H1 (cell line): ENCODE results near the gene C16orf90. TPM values are rescaled to one million over a fixed set of nuclear protein-coding genes. Genes with fewer than 3 reads are reported as not detected.

Experiments
- BCL11A ChIP-seq, 2 experiments: IDR thresholded peaks; one replicate each; pipeline ENCODE4 v1.6.1; 2011; ENCODE audit warnings: low read depth in 2 of 2, low read length in 2 of 2, mild to moderate bottlenecking in 2 of 2
- TCF12 ChIP-seq: IDR thresholded peaks from 2 replicates; pipeline ENCODE4 v1.6.1; 2011; ENCODE audit warnings: low read depth, mild to moderate bottlenecking, low read length
- polyA plus RNA-seq, 7 experiments: library from polyadenylated mRNA; depleted of rRNA in 3 of 7; stranded (reverse) in 5 of 7; unstranded in 2 of 7; fragments of >200 nt in 5 of 7; fragments of 200-250 nt in 2 of 7; gene quantifications; 1 replicate in 5 of 7; 2 replicates in 1 of 7; 4 replicates in 1 of 7; pipeline versions ENCODE4 v1.2.1 to v1.2.3, GENCODE V29; 2011 to 2013; ENCODE audit warnings: missing spikeins in 2 of 7, mixed read lengths in 2 of 7
- total RNA-seq: library from RNA; stranded (reverse); fragmentation: NEBNext Ultra II Directional; extraction: Animal tissue kit (Norgen Biotek cat#: 25700); gene quantifications from 2 replicates; pipeline ENCODE4 v1.2.1, GENCODE V29; 2021

Gene C16orf90
- total and polyA plus RNA-seq, 2 of the 8 experiments (the other 6 are each of a cell fraction or from before 2014, with no cell fraction given) = not detected

- TF ChIP-seq BCL11A (IDR thresholded peaks at IDR 0.05; ENCODE audit: low read depth in 2 of 2, low read length in 2 of 2) (no peak), TCF12 (no peak)
Observed at GRCh38 chr16:3495176-3495575, at the start of gene C16orf90 (continued).
